HG03175 (cell line): ENCODE results near the gene MBD5.

Experiments used
- ATAC-seq: cut with Tn5 transposase; IDR thresholded peaks from one replicate; pipeline ENCODE4 v1.9.1; 2021; ENCODE audit warnings: mild to moderate bottlenecking, moderate library complexity; ENCODE audit not compliant: unreplicated experiment

Gene MBD5

GRCh38 chr2:148209603-148210002 is 188.7 kb downstream of the MBD5 start:
- no peak for ATAC-seq

GRCh38 chr2:148218326-148219075 is 197.6 kb downstream of the MBD5 start:
- no peak for ATAC-seq

GRCh38 chr2:148221166-148221565 is 200.3 kb downstream of the MBD5 start:
- ATAC-seq, result no peak

GRCh38 chr2:148221926-148222325 is 201.0 kb downstream of the MBD5 start:
- ATAC-seq, result no peak

- ATAC-seq, result no peak
These were observed 211.0 kb downstream of the MBD5 start for GRCh38 chr2:148231858-148232257.

- ATAC-seq, result no peak
These were observed 213.3 kb downstream of the MBD5 start for GRCh38 chr2:148234143-148234542.

GRCh38 chr2:148237911-148238310 is 217.0 kb downstream of the MBD5 start:
- no peak for ATAC-seq

- ATAC-seq, result no peak
These were observed 217.7 kb downstream of the MBD5 start for GRCh38 chr2:148238561-148238960.

- ATAC-seq, result no peak
These were observed 219.9 kb downstream of the MBD5 start for GRCh38 chr2:148240838-148241237.

GRCh38 chr2:148244593-148245292 is 223.9 kb downstream of the MBD5 start:
- no peak for ATAC-seq

- ATAC-seq, result no peak
These were observed 231.1 kb downstream of the MBD5 start for GRCh38 chr2:148251993-148252392.

- no peak for ATAC-seq
These were observed 231.8 kb downstream of the MBD5 start for GRCh38 chr2:148252646-148253045.

GRCh38 chr2:148253685-148254084 is 232.8 kb downstream of the MBD5 start:
- ATAC-seq, result no peak

- no peak for ATAC-seq
These were observed 235.0 kb downstream of the MBD5 start for GRCh38 chr2:148255929-148256328.

- no peak for ATAC-seq
These were observed 236.4 kb downstream of the MBD5 start for GRCh38 chr2:148257276-148257675.

- ATAC-seq, result no peak
These were observed 237.2 kb downstream of the MBD5 start for GRCh38 chr2:148258124-148258523.

GRCh38 chr2:148259674-148260073 is 238.8 kb downstream of the MBD5 start:
- ATAC-seq, result no peak

- no peak for ATAC-seq
These were observed 243.0 kb downstream of the MBD5 start for GRCh38 chr2:148263890-148264289.

- ATAC-seq, result no peak
These were observed 252.3 kb downstream of the MBD5 start for GRCh38 chr2:148273158-148273691.

- ATAC-seq, result no peak
These were observed 258.3 kb downstream of the MBD5 start for GRCh38 chr2:148279216-148279615.

- no peak for ATAC-seq
These were observed 261.3 kb downstream of the MBD5 start for GRCh38 chr2:148282201-148282600.

GRCh38 chr2:148292431-148292830 is 271.5 kb downstream of the MBD5 start:
- ATAC-seq, result no peak
